GM12878 (cell line): ENCODE results near the gene ARHGAP26.

ENCODE experiments used
- ATF7 ChIP-seq: fragments of 450-650 bp; IDR thresholded peaks from 2 replicates; pipeline ENCODE4 v1.6.1; 2016; ENCODE audit warnings: low read depth, mild to moderate bottlenecking
- BRCA1 ChIP-seq: IDR thresholded peaks from 2 replicates; pipeline ENCODE4 v1.6.1; 2011; ENCODE audit warnings: low read depth, low read length, improper control_type of control experiment
- EZH2 ChIP-seq: IDR thresholded peaks from 2 replicates; pipeline ENCODE4 v1.6.1; 2012; ENCODE audit warnings: low read depth, mild to moderate bottlenecking, control low read depth, inconsistent platforms, low read length, borderline replicate concordance; ENCODE audit not compliant: control insufficient read depth
- POLR2A ChIP-seq: IDR thresholded peaks from 2 replicates; pipeline ENCODE4 v1.6.1; 2011; ENCODE audit warnings: low read depth, mild to moderate bottlenecking, low read length
- SPI1 ChIP-seq: IDR thresholded peaks from 2 replicates; pipeline ENCODE4 v1.6.1; 2011; ENCODE audit warnings: low read depth, mild to moderate bottlenecking, low read length, moderate library complexity, borderline replicate concordance; ENCODE audit not compliant: insufficient read depth
- YY1 ChIP-seq: IDR thresholded peaks from 2 replicates; pipeline ENCODE4 v1.6.1; 2011; ENCODE audit warnings: low read depth, mild to moderate bottlenecking, low read length
- ZNF217 ChIP-seq: fragments of 450-650 bp; IDR thresholded peaks from 2 replicates; pipeline ENCODE4 v1.6.1; 2017; ENCODE audit warnings: antibody characterized with exemption, mild to moderate bottlenecking
- ZNF24 ChIP-seq: fragments of 450-650 bp; IDR thresholded peaks from 2 replicates; pipeline ENCODE4 v1.6.1; 2017; ENCODE audit warnings: antibody characterized with exemption, mild to moderate bottlenecking
- TF ChIP-seq, protein P1 (sequence below): fragments of 450-650 bp; IDR thresholded peaks from 2 replicates; pipeline ENCODE4 v1.6.1; 2017; ENCODE audit warnings: mild to moderate bottlenecking, low read depth, inconsistent platforms; ENCODE audit not compliant: poor library complexity, severe bottlenecking
- TF ChIP-seq, protein P2 (sequence below), 3 experiments: IDR thresholded peaks in 2 of 3; conservative IDR thresholded peaks in 1 of 3; 2 replicates each; pipeline ENCODE4 v1.5.1; 2011; ENCODE audit warnings: low read depth in 3 of 3, low read length in 3 of 3, mild to moderate bottlenecking in 3 of 3, control low read depth in 2 of 3, moderate library complexity in 2 of 3, inconsistent platforms in 1 of 3, mixed read lengths in 1 of 3; ENCODE audit not compliant: control insufficient read depth in 2 of 3, insufficient read depth in 1 of 3; ENCODE audit errors: extremely low read depth in 1 of 3
- TF ChIP-seq, protein P3 (sequence below): IDR thresholded peaks from 2 replicates; pipeline ENCODE4 v1.6.1; 2012; ENCODE audit warnings: low read depth, low read length, improper control_type of control experiment

DNA sequence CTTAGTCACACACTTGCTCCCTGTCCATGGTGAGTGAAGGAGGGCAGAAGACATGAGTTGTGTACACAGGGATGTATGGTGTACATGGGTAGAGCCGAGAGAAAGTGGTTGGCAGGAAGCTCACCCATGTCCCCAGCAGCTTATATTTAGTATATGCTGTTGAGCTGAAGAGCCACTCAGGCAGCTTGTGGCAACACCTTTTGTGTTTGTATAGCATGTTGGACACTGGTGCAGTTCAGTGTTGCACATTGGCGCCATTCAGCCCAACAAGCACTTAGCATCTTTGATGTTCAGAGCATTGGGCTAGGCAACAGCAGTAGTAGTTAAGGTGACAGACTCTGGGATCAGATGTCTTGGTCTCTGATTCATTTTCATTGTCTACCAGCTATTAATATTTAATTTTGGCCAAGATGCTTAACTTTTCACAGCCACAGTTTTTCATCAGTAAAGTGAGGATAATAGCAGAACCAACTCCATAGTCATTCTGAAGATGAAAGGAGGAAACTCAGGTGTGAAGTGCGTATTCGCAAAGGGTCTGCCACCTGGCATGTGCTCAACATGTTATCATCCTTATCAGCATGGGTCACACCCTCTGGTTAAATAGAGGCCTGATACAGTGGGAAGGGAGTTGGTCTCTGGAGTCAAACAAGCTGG, 448.5 kb downstream of the ARHGAP26 start:
- TF ChIP-seq, protein P1, sequence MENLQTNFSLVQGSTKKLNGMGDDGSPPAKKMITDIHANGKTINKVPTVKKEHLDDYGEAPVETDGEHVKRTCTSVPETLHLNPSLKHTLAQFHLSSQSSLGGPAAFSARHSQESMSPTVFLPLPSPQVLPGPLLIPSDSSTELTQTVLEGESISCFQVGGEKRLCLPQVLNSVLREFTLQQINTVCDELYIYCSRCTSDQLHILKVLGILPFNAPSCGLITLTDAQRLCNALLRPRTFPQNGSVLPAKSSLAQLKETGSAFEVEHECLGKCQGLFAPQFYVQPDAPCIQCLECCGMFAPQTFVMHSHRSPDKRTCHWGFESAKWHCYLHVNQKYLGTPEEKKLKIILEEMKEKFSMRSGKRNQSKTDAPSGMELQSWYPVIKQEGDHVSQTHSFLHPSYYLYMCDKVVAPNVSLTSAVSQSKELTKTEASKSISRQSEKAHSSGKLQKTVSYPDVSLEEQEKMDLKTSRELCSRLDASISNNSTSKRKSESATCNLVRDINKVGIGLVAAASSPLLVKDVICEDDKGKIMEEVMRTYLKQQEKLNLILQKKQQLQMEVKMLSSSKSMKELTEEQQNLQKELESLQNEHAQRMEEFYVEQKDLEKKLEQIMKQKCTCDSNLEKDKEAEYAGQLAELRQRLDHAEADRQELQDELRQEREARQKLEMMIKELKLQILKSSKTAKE, result peak; percentile 95
- TF ChIP-seq EZH2 (no peak), ATF7 (0 out of 2 replicates have a peak, but pooled peaks have one; percentile 32), ZNF217 (no peak), YY1 (no peak), BRCA1 (no peak), ZNF24 (no peak), POLR2A (no peak), SPI1 (no peak)
- TF ChIP-seq, protein P2, sequence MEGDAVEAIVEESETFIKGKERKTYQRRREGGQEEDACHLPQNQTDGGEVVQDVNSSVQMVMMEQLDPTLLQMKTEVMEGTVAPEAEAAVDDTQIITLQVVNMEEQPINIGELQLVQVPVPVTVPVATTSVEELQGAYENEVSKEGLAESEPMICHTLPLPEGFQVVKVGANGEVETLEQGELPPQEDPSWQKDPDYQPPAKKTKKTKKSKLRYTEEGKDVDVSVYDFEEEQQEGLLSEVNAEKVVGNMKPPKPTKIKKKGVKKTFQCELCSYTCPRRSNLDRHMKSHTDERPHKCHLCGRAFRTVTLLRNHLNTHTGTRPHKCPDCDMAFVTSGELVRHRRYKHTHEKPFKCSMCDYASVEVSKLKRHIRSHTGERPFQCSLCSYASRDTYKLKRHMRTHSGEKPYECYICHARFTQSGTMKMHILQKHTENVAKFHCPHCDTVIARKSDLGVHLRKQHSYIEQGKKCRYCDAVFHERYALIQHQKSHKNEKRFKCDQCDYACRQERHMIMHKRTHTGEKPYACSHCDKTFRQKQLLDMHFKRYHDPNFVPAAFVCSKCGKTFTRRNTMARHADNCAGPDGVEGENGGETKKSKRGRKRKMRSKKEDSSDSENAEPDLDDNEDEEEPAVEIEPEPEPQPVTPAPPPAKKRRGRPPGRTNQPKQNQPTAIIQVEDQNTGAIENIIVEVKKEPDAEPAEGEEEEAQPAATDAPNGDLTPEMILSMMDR (IDR thresholded peaks at IDR 0.05 in 2 of 3, conservative IDR thresholded peaks at IDR 0.05 in 1 of 3; ENCODE audit: control insufficient read depth in 2 of 3, extremely low read depth in 1 of 3, insufficient read depth in 1 of 3, low read depth in 3 of 3, low read length in 3 of 3), result no peak
- TF ChIP-seq, protein P3, sequence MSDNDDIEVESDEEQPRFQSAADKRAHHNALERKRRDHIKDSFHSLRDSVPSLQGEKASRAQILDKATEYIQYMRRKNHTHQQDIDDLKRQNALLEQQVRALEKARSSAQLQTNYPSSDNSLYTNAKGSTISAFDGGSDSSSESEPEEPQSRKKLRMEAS, result no peak
